Esophagus squamous epithelium (tissue), 5 donors: Measurements from ENCODE around the gene CTNNA2. TPM values are rescaled to one million over a fixed set of nuclear protein-coding genes. Genes with fewer than 3 reads are reported as not detected.

Experiments
- DNase-seq: peaks from one replicate; lab custom pipeline; 2025; lab: John Stamatoyannopoulos, UW
- H3K27ac ChIP-seq, 4 donors: fragments of 200-600 bp; sonication (generic); one replicate each; pipeline ENCODE4 v1.5.1; 2016 to 2019; ENCODE audit warnings: mild to moderate bottlenecking in 1 of 4
- H3K27me3 ChIP-seq, 4 donors: fragments of 200-600 bp; sonication (generic); 1 replicate in 3 of 4; 2 replicates in 1 of 4; pipeline versions ENCODE4 v1.5.1 to v1.6.0; 2017 to 2021; ENCODE audit warnings: antibody characterized with exemption in 1 of 4
- H3K36me3 ChIP-seq, 3 donors: fragments of 200-600 bp; sonication (generic); one replicate each; pipeline ENCODE4 v1.5.1; 2016 to 2019
- H3K4me1 ChIP-seq, 3 donors: fragments of 200-600 bp; sonication (generic); one replicate each; pipeline ENCODE4 v1.5.1; 2017 to 2019
- H3K4me3 ChIP-seq, 4 donors: fragments of 200-600 bp; sonication (generic); 1 replicate in 3 of 4; 2 replicates in 1 of 4; pipeline ENCODE4 v1.5.1; 2016 to 2019; ENCODE audit warnings: mild to moderate bottlenecking in 2 of 4, moderate library complexity in 1 of 4
- H3K9me3 ChIP-seq, 3 donors: fragments of 200-600 bp; sonication (generic); one replicate each; pipeline ENCODE4 v1.5.1; 2016 to 2019
- CTCF ChIP-seq, 6 experiments: fragments of 450-650 bp in 4 of 6; fragments of 200-600 bp in 2 of 6; sonication (generic) in 2 of 6; IDR thresholded peaks; one replicate each; pipeline ENCODE4 v1.5.1; 2016 to 2019; ENCODE audit warnings: antibody characterized with exemption in 6 of 6, mild to moderate bottlenecking in 4 of 6, moderate library complexity in 4 of 6
- POLR2A ChIP-seq, 4 donors: fragments of 450-650 bp; IDR thresholded peaks; one replicate each; pipeline ENCODE4 v1.6.1; 2017; ENCODE audit warnings: antibody characterized with exemption in 4 of 4, mild to moderate bottlenecking in 4 of 4, moderate library complexity in 3 of 4
- WGBS, 2 donors: methylation state at CpG; one replicate each; pipeline ENCODE4 v1.1.5; 2018; 5-methylcytosine and 5-hydroxymethylcytosine counted together
- intact Hi-C: fragments of 100-400 bp; cut with DNase I; formaldehyde crosslinking; loops from one replicate; pipeline ENCODE4 v1.15.0; 2022
- total RNA-seq, 4 donors: library from RNA; depleted of rRNA; stranded (reverse); fragments of >200 nt; gene quantifications; one replicate each; pipeline ENCODE4 v1.1.0, GENCODE V29; 2016
- donor health status: DM: yes; HTN: yes; CAD: no.

Gene CTNNA2
- total RNA-seq, 4 donors from 2014 or later = not detected

DNA sequence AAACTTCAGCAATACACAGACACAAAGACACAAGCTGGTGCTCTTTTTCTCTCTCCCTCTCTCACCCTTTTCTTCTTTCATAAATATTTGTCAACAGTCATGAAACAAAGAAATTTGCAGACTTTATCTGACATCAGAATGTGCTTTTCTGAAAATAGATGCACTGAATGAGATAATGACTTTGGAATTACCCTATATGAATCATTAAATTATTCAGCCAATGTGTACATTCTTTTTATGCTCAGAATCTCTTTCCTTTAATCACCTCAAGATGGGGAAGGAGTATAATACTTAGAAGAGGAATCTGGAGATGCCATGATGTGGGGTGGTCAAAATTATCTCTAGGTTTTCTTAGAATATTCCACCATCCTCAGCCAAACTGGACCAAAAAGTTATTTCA, 501.8 kb downstream of the CTNNA2 start:
- no peaks in the 10 kb centered on the region for H3K27me3 ChIP-seq
- no peaks in the 10 kb centered on the region for H3K36me3 ChIP-seq
- DNase-seq = no peak
- TF ChIP-seq POLR2A (IDR thresholded peaks at IDR 0.05) (no peak), CTCF (IDR thresholded peaks at IDR 0.05) (no peak)
- H3K4me3 ChIP-seq = no peak overlapping the region
- intact Hi-C loops = no loop called here
- no peaks in the 10 kb centered on the region for H3K4me1 ChIP-seq
- H3K9me3 ChIP-seq = no peaks in the 10 kb centered on the region
- no peak overlapping the region for H3K27ac ChIP-seq

GRCh38 chr2:80016171-80016570, 503.3 kb downstream of the CTNNA2 start:
- DNase-seq = no peak
- TF ChIP-seq POLR2A (IDR thresholded peaks at IDR 0.05) (no peak), CTCF (IDR thresholded peaks at IDR 0.05) (no peak)
- no peak overlapping the region for H3K4me3 ChIP-seq
- no peaks in the 10 kb centered on the region for H3K9me3 ChIP-seq
- H3K27me3 ChIP-seq = no peaks in the 10 kb centered on the region
- no peaks in the 10 kb centered on the region for H3K36me3 ChIP-seq
- intact Hi-C loops = no loop called here
- no peak overlapping the region for H3K27ac ChIP-seq
- WGBS, 2 donors = 58 to 61% methylated on average over 5 of the region's 5 CpGs
- no peaks in the 10 kb centered on the region for H3K4me1 ChIP-seq

DNA sequence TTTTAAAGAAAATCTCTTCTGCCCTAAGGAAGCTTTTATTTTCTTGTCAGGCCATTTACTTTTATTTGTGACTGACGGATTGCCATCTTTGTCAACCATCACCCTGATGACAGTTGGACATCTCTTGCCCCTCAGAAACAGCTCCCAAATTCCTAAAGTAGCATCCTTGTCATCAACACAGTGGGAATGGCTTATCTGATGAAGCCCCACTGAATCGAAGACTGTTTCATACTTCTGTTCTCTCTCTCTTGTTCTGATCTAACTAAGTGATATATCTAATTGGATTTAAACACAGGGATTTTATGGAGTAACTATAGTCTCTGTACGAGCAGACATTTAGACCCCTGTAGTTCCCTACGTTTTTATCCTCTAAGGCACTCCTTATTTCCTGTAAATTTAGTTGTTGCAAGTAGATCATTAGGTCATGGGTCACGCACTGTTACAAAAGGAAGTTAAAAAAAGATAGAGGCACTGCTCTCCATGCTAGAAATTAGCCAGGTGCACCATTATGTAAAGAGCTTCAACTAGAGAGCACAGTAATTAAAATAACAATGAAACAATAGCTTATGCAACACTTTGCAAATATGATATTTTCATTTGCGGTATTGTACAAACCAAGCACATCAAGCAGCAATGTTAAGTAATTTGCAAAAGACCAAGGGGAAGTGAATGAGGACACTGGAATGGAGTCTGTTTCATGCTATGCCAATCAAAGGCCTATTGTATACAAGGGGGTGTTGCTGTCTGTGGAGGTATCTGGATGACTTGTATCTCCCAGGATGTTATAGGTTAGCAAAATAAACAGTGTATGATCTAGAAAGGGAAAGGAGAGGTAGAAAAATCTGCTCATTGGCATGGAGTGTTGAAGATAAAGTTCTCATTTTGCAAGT, 507.0 kb downstream of the CTNNA2 start:
- no peak for TF ChIP-seq POLR2A (IDR thresholded peaks at IDR 0.05)
- no peak for TF ChIP-seq CTCF (IDR thresholded peaks at IDR 0.05)
- 67 to 72% methylated on average over 6 of the region's 6 CpGs for WGBS, 2 donors

DNA sequence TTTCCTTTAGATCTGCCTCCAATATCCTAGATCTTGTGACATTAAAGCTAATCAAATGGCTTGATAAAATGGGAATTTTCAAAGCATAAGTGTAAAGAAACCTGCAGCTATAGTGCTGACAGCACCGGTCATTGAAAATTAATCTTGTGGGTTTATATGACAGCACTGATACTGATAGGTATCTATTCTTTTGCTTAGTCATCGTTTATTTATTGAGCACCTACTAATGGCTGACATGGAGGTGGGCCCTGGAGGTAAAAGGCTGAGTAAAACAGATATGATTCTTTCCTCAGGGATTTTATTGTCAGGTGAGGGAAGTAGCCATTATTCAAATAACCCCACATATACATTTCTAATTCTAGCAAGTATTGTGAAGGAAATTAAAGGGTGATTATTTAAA, 509.2 kb downstream of the CTNNA2 start:
- no peak for TF ChIP-seq POLR2A (IDR thresholded peaks at IDR 0.05)
- no peak for TF ChIP-seq CTCF (IDR thresholded peaks at IDR 0.05)
- intact Hi-C loops = no loop called here
- Histone ChIP-seq H3K4me1 (no peaks in the 10 kb centered on the region), H3K36me3 (no peaks in the 10 kb centered on the region), H3K27ac (no peak overlapping the region), H3K9me3 (peaks cover 0 to 4% (median 0%) of the 10 kb centered on the region in 3 donors), H3K27me3 (no peaks in the 10 kb centered on the region), H3K4me3 (no peak overlapping the region)
- no peak for DNase-seq
- 70 to 80% methylated on average over 2 of the region's 2 CpGs for WGBS, 2 donors

More for the DNA sequence above, 507.0 kb downstream of the CTNNA2 start:
- Histone ChIP-seq H3K27ac (no peak overlapping the region), H3K36me3 (no peaks in the 10 kb centered on the region), H3K4me1 (no peaks in the 10 kb centered on the region), H3K4me3 (no peak overlapping the region), H3K27me3 (no peaks in the 10 kb centered on the region), H3K9me3 (peaks cover 0 to 4% (median 0%) of the 10 kb centered on the region in 3 donors)
- DNase-seq = no peak
- intact Hi-C loops = no loop called here

DNA sequence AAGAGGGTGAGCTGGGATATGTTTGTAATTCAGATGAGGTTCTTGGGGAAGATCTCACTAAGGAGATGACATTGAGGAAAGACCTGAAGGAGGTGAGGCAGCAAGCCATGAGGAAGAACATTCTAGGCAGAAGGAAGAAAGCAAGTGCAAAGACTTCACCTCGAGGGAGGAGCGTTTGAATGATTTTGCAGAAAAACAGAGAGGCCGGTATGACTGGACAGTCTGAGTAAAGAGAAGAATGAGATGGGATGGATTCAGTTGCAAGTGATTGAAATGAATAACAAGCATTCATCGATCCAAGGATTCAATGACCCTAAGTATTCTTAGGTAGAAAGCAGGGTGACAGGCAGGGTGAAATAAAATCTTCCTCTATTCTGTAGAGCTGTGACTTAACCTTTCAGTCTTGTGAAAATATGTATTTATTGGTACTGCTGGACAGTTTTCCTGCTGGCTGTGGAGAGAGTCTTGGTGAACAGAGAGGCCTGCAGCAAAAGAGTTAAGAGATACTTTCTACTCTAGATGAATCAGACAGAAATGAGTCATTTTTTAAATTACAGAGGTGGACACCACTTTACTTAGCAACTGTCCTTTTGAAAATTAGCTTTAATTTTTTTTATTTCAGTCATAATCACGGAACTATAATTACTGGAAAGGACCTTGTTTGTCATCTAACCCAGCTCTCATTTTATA, 513.3 kb downstream of the CTNNA2 start:
- Histone ChIP-seq H3K9me3 (peaks cover 0 to 4% (median 0%) of the 10 kb centered on the region in 3 donors), H3K27me3 (no peaks in the 10 kb centered on the region), H3K27ac (no peak overlapping the region), H3K4me1 (no peaks in the 10 kb centered on the region), H3K36me3 (no peaks in the 10 kb centered on the region), H3K4me3 (no peak overlapping the region)
- WGBS, 2 donors = 74 to 81% methylated on average over 5 of the region's 5 CpGs
- intact Hi-C loops = no loop called here
- no peak for TF ChIP-seq POLR2A (IDR thresholded peaks at IDR 0.05)
- no peak for DNase-seq
